GM19351 (cell line): Measurements from ENCODE around the gene MTCL1.

Experiments
- ATAC-seq: cut with Tn5 transposase; IDR thresholded peaks from one replicate; pipeline ENCODE4 v1.9.1; 2021; ENCODE audit warnings: mild to moderate bottlenecking, moderate library complexity; ENCODE audit not compliant: unreplicated experiment

MTCL1 gene

DNA sequence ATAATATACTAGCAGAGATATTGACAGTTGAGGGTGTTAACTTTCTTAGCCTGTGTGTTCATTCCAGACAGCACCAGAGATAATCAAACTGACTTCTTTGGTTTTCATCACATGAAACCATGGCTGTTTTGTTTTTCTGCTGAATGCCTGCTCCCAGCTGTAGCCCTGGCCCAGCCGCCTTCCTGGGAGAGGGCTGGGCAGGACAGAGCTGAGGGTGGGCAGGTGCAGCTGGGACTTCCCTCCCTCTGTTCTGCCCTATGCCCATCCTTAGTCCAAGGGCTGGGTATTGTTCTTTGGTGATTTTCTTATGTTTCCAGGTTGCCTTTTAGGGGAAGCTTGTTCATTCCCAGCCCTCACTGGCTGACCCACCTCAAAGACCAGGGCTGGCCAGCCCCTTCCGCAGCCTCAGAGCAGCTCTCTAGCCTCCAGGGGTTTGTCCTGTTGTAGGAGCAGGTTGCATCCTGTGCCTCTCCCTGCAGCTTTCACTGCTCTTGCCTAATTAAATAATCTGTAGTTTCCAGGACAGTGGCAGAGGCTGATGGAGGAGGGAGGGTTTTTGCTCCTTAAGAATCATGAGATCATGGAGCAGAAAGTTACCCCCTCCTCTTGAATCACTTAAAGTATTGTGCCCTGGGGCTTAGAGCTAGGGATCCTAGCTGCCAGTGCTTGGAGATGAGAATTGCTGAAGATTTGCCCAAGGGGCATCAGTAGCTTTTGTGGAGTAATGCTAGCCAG lies 61.4 kb downstream of the MTCL1 start:
- no peak for ATAC-seq

DNA sequence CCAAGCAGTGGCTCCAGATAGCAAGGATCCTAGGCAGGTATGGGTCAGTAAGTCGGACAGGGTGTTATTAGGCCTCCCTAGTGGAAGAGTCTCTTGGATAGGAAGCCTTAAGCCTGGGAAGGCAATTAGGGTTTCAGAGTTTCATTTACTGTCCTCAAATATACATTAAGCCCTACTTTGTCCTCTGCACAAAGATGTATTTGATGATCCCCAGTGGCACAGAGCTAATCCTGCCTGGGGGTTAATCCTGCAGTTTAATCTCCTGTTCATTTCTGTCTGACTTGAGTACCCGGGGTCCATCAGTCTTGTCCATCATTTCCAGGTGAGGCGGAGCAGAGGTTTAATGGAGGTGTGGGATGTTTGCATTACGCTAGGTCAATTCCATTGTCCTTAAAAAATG lies 62.0 kb downstream of the MTCL1 start:
- no peak for ATAC-seq

DNA sequence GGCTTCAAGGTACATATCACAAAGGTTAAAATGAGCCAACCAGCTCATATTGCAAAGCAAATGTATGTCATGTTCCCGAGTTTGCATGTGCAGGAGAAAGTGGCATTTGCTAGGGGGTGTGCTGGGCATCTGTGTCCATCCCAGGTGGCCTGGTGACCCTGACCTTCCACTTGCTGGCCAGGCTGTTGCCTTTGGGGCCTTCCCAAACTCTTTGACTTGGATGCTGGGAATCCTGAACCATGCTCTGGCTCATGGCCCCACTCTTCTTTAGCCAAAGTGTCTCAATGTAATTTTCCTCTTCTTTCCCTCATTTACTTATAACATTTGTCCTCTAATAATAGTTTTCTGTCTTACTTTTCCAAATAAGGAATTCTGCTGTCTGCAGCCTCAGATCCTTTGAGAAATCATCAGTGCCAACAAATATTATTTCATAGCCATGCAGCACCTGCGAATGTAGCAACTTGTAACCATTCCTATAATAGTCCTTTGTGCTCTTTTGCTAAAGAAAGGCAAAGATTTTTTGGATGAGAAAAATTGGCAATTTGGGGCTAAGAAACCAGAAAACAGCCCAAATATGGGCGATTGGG lies 64.2 kb downstream of the MTCL1 start:
- no peak for ATAC-seq

DNA sequence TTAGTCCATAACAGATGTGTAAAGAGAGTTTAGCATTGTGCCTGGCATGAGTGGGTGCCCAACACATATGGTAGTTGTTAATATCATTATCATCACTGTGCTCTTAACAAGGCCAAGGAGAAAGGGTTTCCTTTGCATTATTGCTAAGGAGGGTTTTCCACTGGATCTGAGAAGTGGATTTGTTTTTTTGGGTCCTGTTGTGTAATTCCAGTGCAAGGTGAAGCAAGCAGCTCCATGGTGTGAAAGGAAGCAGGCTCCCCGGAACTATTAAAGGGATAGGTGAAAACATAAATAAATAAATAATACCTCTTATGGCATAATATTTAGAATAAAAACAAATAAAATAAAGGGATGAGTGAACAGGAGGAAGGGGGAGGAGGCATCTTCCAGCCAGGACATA lies 65.3 kb downstream of the MTCL1 start:
- ATAC-seq = no peak

DNA sequence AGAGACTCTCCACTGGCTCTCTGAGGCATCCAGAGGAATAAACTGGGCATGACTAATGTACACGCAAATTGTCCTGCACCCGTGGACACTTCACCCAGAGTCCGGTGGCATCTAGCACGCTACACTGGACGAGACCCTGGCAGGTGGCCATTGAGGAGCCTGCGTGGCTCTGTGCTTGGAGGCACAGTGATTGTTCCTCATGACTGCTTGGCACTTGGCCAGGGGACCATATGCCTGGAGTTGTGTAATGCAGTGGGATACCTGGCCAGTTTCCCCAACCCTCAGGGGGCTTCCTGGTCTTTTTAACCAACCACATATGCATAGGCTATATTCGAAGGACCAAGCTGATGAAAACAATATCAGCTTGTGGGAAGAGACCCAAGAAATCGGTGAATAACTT lies 66.6 kb downstream of the MTCL1 start:
- no peak for ATAC-seq

DNA sequence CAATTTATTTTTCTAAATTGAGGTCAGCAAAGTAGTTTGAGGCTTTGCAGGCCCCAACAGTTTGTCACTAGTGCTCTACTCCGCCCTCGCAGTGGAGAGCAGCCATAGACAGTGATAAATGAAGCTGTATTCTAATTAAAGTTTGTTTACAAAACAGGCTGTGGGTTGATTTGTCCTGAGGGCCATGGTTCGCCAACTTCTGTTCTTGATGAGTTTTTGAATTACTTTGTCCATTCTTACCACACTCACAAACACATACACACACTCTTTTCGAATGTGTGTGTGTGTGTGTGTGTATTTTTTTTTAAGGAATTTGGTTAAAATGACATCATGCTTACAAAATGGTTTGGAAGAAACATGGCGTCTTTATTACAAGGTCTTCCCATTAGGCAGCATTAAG lies 68.6 kb downstream of the MTCL1 start:
- no peak for ATAC-seq

DNA sequence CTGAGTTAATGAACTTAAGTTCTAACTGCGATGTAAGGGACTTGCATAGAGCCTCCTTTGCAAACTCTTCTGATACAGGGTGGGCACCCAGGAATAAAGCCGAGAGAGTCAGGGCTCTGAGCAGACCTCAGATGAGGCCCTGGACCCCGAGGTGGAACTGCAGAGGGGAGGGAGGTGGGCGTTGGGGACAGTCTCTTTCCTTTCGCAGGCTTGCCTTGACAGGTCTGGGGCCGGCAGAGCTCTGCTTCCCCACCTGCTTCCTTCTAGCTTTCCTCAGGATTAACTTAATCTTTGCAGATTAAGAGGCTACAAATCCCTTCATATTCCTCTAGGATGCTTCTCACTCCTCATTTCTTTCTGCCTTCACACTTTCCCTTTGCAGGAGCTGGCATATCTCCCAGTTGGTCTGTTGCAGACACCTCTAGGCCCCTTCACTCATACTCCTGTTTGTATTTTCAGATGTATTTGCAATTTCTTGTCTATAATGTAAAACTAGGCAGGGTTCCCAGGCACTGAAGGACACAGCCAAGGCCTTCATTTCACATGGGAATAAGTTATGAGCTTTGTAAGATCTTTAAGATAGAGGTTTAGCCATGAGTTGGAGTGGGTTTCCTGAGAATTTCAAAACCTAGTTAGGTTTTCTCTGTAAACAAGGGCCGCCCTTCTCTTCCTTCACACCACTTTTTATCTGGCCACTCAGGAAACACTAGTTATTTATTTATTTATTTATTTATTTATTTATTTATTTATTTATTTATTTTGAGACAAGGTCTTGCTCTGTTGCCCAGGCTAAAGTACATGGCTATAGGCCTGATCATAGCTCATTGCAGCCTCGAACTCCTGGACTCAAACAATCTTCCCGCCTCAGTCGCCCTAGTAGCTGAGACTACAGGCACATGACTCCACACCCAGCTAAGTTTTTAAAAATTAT lies 70.9 kb downstream of the MTCL1 start:
- no peak for ATAC-seq

DNA sequence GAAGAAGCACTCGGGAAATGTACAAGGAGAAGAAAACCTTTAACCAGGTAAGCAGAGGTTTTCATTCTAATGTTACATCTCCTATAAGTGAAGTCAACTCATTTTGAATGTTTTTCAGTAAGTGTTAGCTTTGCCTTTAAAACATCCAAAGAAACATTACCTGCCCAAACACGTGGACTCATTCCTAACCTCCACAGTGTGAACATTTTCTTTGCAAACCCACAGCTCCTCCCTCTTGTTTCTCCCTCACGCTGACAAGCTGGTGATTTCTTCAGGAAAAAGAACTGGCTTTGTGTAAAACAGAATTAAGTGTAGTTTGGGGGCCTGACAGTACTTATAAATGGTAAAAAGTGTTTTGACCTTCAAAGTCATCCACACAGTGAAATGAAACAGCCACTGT lies 72.5 kb downstream of the MTCL1 start:
- no peak for ATAC-seq

DNA sequence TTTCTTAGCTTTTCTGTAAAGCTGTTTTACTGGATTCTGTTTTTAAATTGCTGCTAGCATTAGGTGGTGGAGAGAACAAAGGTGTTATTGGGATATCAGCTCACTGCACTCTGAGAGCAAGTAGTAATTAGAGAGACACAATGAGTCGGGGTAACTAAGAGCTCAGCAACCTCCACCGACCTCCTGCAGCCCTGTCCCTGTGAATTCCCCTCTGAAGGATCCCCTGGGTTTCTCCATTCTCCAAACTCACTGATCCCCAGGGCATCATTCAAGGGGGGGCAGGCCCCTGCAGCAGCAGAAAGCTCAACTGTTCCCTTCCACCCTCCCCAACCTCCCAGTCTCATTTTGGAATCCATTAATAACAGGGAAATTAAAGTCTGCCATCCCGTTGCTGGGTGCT lies 73.0 kb downstream of the MTCL1 start:
- no peak for ATAC-seq

DNA sequence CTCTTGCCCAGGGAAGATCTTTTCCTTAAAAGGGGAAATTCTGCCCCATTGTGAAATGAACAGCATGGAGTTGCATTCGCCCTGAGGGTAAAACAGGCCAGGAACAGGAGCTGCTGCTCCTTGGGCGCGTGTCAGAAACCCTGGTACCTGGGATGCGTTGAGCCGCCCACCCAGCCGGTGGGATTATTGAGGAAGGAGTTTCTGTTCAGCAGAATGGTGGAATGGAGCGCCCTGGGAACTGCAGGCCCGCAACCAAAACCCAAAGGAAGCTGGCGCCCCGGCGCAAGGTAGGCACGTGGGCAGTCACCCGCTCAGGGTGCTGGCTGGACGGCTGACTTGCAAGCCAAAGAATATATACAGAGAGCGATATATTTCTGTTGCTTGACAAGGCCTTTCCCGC lies 73.5 kb downstream of the MTCL1 start:
- ATAC-seq = no peak

DNA sequence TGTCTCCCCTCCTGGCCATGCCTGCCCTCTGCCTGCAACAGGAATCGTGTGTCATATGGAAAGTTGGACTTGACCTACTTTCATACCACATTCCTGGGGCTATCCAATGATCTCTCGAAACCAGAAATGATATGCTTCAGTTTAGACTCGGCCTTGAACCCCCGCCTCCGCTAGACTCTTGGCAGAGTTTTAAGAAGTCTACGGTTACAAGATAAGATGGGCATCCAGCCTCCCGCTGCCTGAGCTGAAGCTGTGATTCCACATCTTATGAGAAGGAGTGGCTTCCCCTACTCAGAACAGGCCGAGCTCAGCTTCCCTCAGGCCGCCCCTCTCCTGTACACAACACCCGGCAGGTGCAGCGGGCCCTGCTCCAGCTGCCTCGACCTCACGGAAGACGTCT lies 73.9 kb downstream of the MTCL1 start:
- ATAC-seq = no peak

DNA sequence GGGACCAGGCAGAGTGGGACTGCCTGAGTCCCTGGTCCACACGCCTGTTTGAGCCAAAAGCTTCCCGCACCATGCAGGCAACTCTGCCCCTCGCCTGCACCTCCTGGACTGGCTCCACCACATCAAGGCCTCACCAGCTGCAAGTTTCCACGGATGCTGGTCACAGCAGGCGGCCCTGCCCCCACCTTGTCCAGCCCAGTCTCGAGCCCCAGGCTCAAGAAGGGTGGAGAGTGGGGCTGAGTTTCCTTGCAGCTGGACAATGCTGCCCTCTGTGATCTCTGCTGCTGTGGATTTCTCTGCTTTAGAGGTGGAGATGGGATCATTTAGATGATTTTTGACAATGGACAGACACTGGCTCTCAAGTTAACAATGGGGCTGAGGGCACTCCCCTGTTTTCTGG lies 74.9 kb downstream of the MTCL1 start:
- no peak for ATAC-seq

DNA sequence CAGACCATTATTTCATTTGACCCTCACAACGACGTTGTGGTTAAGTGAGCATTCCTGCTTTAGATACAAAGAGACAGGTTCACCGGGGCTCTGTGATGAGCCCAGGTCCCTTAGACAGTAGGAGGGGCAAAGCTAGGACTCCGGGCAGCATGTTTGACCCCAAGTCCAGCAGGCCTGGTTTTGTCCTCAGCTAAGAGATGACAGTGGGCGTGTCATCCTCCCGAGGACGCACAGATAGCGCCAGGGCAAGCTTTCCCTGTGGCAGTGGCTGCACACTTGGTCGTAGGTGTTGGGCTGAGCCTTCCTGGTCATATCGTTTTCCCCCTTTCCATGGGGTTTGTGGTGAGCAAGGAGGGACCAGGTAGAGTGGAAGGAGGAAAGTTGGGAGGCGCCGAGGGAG lies 76.3 kb downstream of the MTCL1 start:
- ATAC-seq = no peak

DNA sequence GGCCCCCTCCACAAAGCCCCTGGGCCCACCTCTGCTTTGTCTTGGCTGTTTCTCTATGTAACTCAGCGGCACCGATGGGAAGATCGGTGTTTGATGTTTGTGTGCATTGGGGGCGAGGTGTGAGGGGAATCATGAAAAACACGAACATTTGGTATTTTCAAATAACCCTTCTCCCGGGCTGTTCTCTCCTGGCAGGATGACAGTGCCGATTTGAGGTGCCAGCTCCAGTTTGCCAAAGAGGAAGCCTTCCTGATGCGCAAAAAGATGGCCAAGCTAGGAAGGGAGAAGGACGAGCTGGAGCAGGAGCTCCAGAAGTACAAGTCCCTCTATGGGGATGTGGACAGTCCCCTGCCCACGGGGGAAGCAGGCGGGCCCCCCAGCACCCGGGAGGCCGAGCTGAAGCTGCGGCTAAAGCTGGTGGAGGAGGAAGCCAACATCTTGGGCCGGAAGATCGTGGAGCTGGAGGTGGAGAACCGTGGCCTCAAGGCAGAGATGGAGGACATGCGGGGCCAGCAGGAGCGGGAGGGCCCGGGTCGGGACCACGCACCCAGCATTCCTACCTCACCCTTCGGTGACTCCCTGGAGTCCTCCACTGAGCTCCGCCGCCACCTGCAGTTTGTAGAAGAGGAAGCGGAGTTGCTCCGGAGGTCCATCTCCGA lies 78.1 kb downstream of the MTCL1 start:
- ATAC-seq = no peak

DNA sequence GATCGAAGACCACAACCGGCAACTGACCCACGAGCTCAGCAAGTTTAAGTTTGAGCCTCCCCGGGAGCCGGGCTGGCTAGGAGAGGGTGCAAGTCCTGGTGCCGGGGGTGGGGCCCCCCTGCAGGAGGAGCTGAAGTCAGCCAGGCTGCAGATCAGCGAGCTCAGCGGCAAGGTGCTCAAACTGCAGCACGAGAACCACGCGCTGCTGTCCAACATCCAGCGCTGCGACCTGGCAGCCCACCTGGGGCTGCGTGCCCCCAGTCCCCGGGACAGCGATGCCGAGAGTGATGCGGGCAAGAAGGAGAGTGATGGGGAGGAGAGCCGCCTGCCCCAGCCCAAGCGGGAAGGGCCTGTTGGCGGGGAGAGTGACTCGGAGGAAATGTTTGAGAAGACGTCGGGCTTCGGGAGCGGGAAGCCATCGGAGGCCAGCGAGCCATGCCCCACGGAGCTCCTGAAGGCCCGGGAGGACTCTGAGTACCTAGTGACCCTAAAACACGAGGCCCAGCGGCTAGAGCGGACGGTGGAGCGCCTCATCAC lies 78.7 kb downstream of the MTCL1 start:
- no peak for ATAC-seq

DNA sequence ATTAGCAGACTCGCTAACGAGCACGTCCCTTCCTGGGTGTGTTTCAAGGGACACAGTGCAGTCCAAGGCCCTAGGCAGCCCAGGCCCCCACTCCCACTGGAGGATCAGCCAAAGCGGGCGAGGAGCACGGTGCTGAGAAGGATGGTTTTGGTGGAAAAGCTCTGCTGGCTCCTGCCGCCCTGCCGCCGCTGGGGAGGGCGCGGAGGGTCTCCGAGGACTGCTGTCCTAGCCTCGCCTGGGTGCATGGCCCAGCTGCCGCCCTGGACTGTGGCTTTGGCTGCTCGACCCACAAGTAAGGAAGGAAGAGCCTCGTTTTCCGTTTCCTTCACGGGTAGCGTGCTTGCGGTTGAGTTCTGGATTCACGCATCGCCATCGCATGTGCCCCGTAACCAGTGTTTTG lies 79.9 kb downstream of the MTCL1 start:
- ATAC-seq = no peak

DNA sequence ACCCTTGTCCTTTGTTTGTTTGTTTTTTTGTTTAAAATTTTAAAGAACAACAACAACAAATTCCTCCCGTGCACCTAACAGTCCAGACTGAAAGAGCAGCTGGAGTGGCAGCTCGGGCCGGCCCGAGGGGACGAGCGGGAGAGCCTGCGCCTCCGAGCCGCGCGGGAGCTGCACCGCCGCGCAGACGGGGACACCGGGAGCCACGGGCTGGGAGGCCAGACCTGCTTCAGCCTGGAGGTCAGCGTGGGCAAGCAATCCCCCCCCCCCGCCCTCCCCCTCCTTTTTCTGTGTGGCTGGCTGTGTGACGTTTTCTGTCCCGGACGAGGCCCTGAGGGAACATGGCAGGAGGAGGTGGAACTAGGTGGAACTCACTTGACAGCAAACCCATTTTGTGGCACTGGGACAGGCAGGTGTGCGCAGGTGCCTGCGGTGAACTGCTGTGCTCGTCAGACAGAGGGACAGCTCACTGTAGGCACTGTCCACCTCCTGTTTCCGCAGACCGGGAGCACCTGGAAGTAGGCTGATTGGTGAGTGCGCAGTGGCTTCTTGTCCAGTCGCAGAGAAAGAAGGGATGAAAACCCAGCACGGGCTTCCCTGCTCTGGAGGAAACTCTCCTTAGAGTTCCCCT lies 80.6 kb downstream of the MTCL1 start:
- ATAC-seq = no peak

DNA sequence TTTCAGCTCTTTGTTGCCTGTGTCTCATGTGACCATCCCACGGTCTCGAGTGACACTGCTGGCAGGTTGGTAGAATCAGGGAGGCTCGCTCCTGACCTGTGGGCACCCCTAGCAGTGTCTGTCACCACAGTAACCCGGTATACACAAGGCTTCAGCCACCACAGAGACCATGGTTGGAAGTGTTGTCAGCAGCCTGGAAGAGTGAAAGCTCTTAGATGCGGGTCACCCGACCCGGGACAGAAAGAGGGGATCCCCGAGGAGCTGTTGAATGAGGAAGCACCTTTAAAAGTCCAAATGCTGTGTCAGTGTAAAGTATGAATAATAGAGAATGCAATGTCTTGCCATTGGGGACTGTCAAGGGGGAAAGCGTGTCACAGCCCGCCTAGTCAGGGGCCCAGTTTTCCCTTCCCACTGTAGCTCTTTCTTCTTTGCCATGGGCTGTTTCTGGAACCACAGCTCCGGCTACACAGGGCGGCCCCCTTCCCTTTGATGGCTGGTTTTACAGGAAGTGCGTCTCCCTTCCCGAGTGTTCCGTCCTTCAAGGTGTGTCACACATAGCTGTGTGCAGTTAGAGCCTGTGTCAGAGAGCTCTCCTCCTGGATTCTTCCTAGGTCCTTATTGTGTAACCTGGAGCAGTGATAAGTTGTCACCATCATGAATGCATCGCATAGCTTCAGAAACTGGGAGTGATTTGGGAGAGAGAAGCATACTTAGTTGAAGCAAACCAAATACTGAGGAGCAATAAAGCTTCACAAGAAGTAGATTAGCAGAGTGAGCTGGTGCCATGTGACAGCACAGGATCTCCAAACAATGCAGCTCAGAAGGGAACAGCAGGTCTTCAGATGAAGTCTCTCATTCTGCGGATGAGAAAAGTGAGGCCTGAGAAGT lies 81.4 kb downstream of the MTCL1 start:
- ATAC-seq = no peak

DNA sequence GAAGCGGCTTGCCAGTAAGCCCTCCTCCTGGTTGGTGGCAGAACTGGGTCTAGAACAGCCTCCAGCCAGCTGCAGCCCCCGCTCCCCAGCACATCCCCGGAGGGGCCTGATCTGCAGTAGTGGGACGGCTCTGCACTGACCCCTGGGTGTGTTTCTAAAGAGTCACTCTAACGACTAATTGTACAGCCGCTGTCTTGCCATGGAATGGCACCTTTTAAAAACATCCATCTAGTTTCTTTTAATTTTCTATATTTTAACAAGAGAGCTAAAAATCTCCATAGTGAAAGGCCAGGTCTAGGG lies 82.0 kb downstream of the MTCL1 start:
- no peak for ATAC-seq

DNA sequence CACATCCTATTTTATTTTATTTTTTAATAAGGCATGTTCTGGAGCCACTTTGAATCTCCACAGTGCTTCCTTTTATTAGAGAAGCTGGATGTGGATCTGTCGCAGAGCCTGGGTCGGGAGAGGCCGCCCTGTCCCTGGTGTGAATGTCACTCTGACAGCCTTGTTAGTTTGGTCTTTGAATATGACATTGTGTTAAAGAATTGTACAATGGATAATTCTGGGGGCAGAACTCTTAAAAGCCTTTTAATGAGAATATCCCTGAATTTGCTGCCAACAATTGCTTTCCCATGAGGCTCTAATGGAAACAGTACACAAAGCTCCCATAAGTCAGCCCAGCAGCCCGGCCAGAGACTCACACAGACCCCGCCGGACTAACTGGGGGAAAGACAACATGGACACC lies 82.4 kb downstream of the MTCL1 start:
- ATAC-seq = no peak
